K562 (cell line): ENCODE measurements around the gene ATP6V0C. TPM values are rescaled to one million over a fixed set of nuclear protein-coding genes. Genes with fewer than 3 reads are reported as not detected.

ENCODE experiments used
- ELF4 ChIP-seq: fragments of 450-650 bp; formaldehyde crosslinking; IDR thresholded peaks from 2 replicates; pipeline ENCODE4 v1.4.0; 2022; ENCODE audit warnings: missing genetic modification characterization
- GATAD2B ChIP-seq: fragments of 450-650 bp; IDR thresholded peaks from 2 replicates; pipeline ENCODE4 v1.6.1; 2017; ENCODE audit warnings: mild to moderate bottlenecking, borderline replicate concordance
- HEY1 ChIP-seq: fragments of 250-450 bp; sonication (Bioruptor Pico); IDR thresholded peaks from 2 replicates; pipeline ENCODE4 v1.5.0; 2020; ENCODE audit warnings: mild to moderate bottlenecking, moderate library complexity, borderline replicate concordance
- MCM7 ChIP-seq, 2 experiments: fragments of 450-650 bp; IDR thresholded peaks; 2 replicates each; pipeline ENCODE4 v1.6.1; 2016 to 2018
- MIER1 ChIP-seq: fragments of 450-650 bp; IDR thresholded peaks from 2 replicates; pipeline ENCODE4 v1.6.1; 2016; ENCODE audit warnings: antibody characterized with exemption, mild to moderate bottlenecking, low read depth
- ZNF232 ChIP-seq: sonication (generic); formaldehyde crosslinking; IDR thresholded peaks from 2 replicates; pipeline ENCODE4 v1.8.0; 2022; ENCODE audit warnings: mild to moderate bottlenecking, missing genetic modification reagents
- ZNF75A ChIP-seq: fragments of 450-650 bp; formaldehyde crosslinking; IDR thresholded peaks from 2 replicates; pipeline ENCODE4 v1.4.0; 2020; ENCODE audit warnings: mild to moderate bottlenecking
- ZNF766 ChIP-seq: fragments of 200-800 bp; sonication (Bioruptor generic); conservative IDR thresholded peaks from 2 replicates; pipeline ENCODE4 v1.6.1; 2016; ENCODE audit warnings: missing genetic modification characterization, missing compliant biosample characterization
- polyA plus RNA-seq, 8 experiments: library from polyadenylated mRNA; depleted of rRNA in 4 of 8; stranded (reverse) in 5 of 8; unstranded in 3 of 8; fragments of >200 nt; fragmentation: Nextera tagmentation in 2 of 8; fragmentation: Illumina TruSeq in 1 of 8; extraction: Ambion mirVana in 2 of 8; extraction: Trizol in 1 of 8; gene quantifications; 2 replicates each; pipeline versions ENCODE4 v1.2.1 to v1.2.3, GENCODE V29; 2011 to 2014; ENCODE audit warnings: inconsistent platforms in 1 of 8, missing spikeins in 1 of 8
- total RNA-seq, 7 experiments: library from RNA; depleted of rRNA in 6 of 7; stranded (reverse); fragments of >200 nt in 6 of 7; fragmentation: Illumina TruSeq in 2 of 7; extraction: Trizol in 2 of 7; gene quantifications; 2 replicates each; pipeline versions ENCODE4 v1.2.1 to v1.2.3, GENCODE V29; 2011 to 2021; ENCODE audit warnings: low replicate concordance in 1 of 7
- TF ChIP-seq, protein P1 (sequence below): fragments of 250-450 bp; sonication (Bioruptor Pico); IDR thresholded peaks from 2 replicates; pipeline ENCODE4 v1.4.0; 2020
- TF ChIP-seq, protein P2 (sequence below): fragments of 450-650 bp; formaldehyde crosslinking; IDR thresholded peaks from 2 replicates; pipeline ENCODE4 v1.4.0; 2020; ENCODE audit warnings: mild to moderate bottlenecking, moderate library complexity

The ATP6V0C gene
- total and polyA plus RNA-seq, 9 of the 15 experiments (the other 6 are each of a cell fraction or from before 2014, with no cell fraction given) = 2.9 to 228 (median 22.7) TPM

DNA sequence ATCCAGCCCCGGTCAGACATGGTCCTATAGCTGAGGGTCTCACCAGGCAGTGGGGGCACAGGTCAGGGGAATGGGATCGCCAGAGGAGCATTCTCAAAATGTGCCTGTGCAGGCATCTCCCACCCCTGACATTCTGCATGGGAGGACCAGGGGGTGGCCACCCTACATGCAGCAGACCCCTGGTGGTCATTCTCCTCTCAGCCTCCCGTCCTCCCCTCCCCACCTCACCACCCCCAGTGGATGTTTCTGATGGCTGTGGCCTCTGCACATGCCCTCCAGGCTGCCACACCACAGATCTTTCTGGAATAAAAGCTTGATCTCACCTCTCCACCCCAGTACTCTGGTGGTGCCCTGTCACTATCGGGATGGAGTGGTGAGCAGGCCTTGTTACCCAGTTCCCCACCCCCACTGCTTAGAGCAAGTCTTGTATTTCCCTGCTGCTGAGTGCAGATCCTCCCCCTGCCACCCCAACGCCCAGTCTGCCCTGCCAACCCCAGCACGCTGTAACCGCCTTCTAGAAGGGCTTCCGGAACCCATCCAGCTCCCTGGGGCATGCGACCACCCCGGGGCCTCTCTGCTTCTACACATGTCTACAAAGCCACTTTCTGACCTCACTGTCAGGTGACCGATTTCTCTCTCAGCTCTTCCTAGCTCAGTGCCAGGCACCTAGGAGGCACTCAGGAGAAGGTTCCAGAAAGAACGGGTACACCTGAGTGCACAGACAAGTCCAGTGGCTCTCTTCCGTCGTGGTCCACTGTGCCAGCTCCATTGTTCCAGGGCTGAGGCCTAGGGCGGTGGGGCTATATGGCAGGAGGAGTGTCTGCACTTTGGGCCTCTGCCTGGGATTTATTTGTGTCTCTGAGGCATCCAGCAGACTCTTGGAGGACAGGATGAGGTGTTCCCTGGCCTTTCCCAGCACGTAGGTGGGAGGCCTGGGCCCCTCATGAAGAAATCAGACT is 29.5 kb upstream of the ATP6V0C start (continued):
- TF ChIP-seq, protein P1, sequence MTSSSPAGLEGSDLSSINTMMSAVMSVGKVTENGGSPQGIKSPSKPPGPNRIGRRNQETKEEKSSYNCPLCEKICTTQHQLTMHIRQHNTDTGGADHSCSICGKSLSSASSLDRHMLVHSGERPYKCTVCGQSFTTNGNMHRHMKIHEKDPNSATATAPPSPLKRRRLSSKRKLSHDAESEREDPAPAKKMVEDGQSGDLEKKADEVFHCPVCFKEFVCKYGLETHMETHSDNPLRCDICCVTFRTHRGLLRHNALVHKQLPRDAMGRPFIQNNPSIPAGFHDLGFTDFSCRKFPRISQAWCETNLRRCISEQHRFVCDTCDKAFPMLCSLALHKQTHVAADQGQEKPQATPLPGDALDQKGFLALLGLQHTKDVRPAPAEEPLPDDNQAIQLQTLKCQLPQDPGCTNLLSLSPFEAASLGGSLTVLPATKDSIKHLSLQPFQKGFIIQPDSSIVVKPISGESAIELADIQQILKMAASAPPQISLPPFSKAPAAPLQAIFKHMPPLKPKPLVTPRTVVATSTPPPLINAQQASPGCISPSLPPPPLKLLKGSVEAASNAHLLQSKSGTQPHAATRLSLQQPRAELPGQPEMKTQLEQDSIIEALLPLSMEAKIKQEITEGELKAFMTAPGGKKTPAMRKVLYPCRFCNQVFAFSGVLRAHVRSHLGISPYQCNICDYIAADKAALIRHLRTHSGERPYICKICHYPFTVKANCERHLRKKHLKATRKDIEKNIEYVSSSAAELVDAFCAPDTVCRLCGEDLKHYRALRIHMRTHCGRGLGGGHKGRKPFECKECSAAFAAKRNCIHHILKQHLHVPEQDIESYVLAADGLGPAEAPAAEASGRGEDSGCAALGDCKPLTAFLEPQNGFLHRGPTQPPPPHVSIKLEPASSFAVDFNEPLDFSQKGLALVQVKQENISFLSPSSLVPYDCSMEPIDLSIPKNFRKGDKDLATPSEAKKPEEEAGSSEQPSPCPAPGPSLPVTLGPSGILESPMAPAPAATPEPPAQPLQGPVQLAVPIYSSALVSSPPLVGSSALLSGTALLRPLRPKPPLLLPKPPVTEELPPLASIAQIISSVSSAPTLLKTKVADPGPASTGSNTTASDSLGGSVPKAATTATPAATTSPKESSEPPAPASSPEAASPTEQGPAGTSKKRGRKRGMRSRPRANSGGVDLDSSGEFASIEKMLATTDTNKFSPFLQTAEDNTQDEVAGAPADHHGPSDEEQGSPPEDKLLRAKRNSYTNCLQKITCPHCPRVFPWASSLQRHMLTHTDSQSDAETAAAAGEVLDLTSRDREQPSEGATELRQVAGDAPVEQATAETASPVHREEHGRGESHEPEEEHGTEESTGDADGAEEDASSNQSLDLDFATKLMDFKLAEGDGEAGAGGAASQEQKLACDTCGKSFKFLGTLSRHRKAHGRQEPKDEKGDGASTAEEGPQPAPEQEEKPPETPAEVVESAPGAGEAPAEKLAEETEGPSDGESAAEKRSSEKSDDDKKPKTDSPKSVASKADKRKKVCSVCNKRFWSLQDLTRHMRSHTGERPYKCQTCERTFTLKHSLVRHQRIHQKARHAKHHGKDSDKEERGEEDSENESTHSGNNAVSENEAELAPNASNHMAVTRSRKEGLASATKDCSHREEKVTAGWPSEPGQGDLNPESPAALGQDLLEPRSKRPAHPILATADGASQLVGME (CRISPR knock-in tag) = no peak
- TF ChIP-seq ELF4 (no peak), HEY1 (no peak), MIER1 (no peak), ZNF75A (no peak), ZNF232 (CRISPR knock-in tag) (no peak), GATAD2B (no peak), ZNF766 (no peak), MCM7 (IDR thresholded peaks at IDR 0.05) (no peak)
- TF ChIP-seq, protein P2, sequence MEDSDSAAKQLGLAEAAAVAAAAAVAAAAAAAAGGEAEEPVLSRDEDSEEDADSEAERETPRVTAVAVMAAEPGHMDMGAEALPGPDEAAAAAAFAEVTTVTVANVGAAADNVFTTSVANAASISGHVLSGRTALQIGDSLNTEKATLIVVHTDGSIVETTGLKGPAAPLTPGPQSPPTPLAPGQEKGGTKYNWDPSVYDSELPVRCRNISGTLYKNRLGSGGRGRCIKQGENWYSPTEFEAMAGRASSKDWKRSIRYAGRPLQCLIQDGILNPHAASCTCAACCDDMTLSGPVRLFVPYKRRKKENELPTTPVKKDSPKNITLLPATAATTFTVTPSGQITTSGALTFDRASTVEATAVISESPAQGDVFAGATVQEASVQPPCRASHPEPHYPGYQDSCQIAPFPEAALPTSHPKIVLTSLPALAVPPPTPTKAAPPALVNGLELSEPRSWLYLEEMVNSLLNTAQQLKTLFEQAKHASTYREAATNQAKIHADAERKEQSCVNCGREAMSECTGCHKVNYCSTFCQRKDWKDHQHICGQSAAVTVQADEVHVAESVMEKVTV = 0 out of 2 replicates have a peak, but pooled peaks have one; percentile 7
